OCI-LY1 (cell line): ENCODE measurements around the gene TUBA3D.
"Not testable (repeated sequence)": the region's sequence is repeated elsewhere in the genome, so short reads cannot be mapped to it uniquely, and the experiment has no call there.

Source experiments
- H2AFZ ChIP-seq: fragments of 200-600 bp; sonication (generic), shearing (Covaris generic); 2 replicates; pipeline ENCODE4 v1.6.0; 2014; ENCODE audit warnings: antibody characterized with exemption, mild to moderate bottlenecking, low read length
- H3F3A ChIP-seq: fragments of 200-600 bp; sonication (generic), shearing (Covaris generic); 2 replicates; pipeline ENCODE4 v1.6.0; 2014; ENCODE audit warnings: mild to moderate bottlenecking, antibody characterized with exemption, low read length, moderate library complexity; ENCODE audit not compliant: insufficient read depth
- H3K27ac ChIP-seq: fragments of 200-600 bp; sonication (generic); 2 replicates; pipeline ENCODE4 v1.5.1; 2014; ENCODE audit warnings: low read length, mixed run types, mild to moderate bottlenecking, low read depth; ENCODE audit not compliant: poor library complexity, severe bottlenecking
- H3K27me3 ChIP-seq: fragments of 200-600 bp; sonication (generic); 2 replicates; pipeline ENCODE4 v1.6.0; 2014; ENCODE audit warnings: antibody characterized with exemption, mild to moderate bottlenecking, low read length, moderate library complexity; ENCODE audit not compliant: insufficient read depth
- H3K36me3 ChIP-seq: fragments of 200-600 bp; sonication (generic); 2 replicates; pipeline ENCODE4 v1.6.1; 2014; ENCODE audit warnings: mild to moderate bottlenecking, antibody characterized with exemption, low read length, moderate library complexity, mixed read lengths; ENCODE audit not compliant: insufficient read depth
- H3K4me1 ChIP-seq: fragments of 200-600 bp; sonication (generic); 2 replicates; pipeline ENCODE4 v1.5.1; 2014; ENCODE audit warnings: mild to moderate bottlenecking, low read length, moderate library complexity; ENCODE audit not compliant: insufficient read depth, severe bottlenecking
- H3K4me2 ChIP-seq: fragments of 200-600 bp; sonication (generic), shearing (Covaris generic); 2 replicates; pipeline ENCODE4 v1.6.1; 2014; ENCODE audit warnings: low read length
- H3K4me3 ChIP-seq: fragments of 200-600 bp; sonication (generic); 2 replicates; pipeline ENCODE4 v1.5.1; 2014; ENCODE audit warnings: low read length, low read depth, mild to moderate bottlenecking, mixed read lengths; ENCODE audit not compliant: poor library complexity, severe bottlenecking
- H3K79me2 ChIP-seq: fragments of 200-600 bp; shearing (Covaris generic); 2 replicates; pipeline ENCODE4 v1.6.1; 2016; ENCODE audit warnings: mixed run types, low read length, mixed read lengths; ENCODE audit not compliant: insufficient read depth
- H3K9ac ChIP-seq: fragments of 200-600 bp; sonication (generic), shearing (Covaris generic); 2 replicates; pipeline ENCODE4 v1.6.1; 2014; ENCODE audit warnings: mild to moderate bottlenecking, low read length, mixed read lengths
- H3K9me2 ChIP-seq: fragments of 200-600 bp; sonication (generic), shearing (Covaris generic); 2 replicates; pipeline ENCODE4 v1.6.1; 2014; ENCODE audit warnings: low read depth, mild to moderate bottlenecking, low read length, mixed read lengths
- H3K9me3 ChIP-seq: fragments of 200-600 bp; shearing (Covaris generic); 2 replicates; pipeline ENCODE4 v1.6.1; 2014; ENCODE audit warnings: low read length, mixed read lengths
- H4K20me1 ChIP-seq: fragments of 200-600 bp; sonication (generic), shearing (Covaris generic); 2 replicates; pipeline ENCODE4 v1.6.0; 2016; ENCODE audit warnings: mild to moderate bottlenecking, low read length; ENCODE audit not compliant: insufficient read depth
- CTCF ChIP-seq: fragments of 200-600 bp; sonication (generic), shearing (Covaris generic); IDR thresholded peaks from 2 replicates; pipeline ENCODE4 v1.5.1; 2017; ENCODE audit warnings: mild to moderate bottlenecking, antibody characterized with exemption, low read length, moderate library complexity, mixed read lengths

Gene TUBA3D

GRCh38 chr2:131445515-131445797, 30.5 kb upstream of the TUBA3D start:
- H3K4me3 ChIP-seq, H3K27ac ChIP-seq, H2AFZ ChIP-seq, H3K9ac ChIP-seq, H3F3A ChIP-seq, H3K79me2 ChIP-seq, H3K27me3 ChIP-seq, H3K4me2 ChIP-seq, H3K4me1 ChIP-seq, H3K9me3 ChIP-seq, H3K9me2 ChIP-seq, H3K36me3 ChIP-seq, H4K20me1 ChIP-seq: not testable (repeated sequence)

GRCh38 chr2:131445896-131446295, 30.0 kb upstream of the TUBA3D start:
- H3K79me2 ChIP-seq: no peaks in the 10 kb centered on the region

GRCh38 chr2:131447981-131448380, 27.9 kb upstream of the TUBA3D start:
- not testable (repeated sequence) for H3K27ac ChIP-seq, H3F3A ChIP-seq, H3K4me3 ChIP-seq, H3K4me2 ChIP-seq, H3K27me3 ChIP-seq, H4K20me1 ChIP-seq, H3K9me3 ChIP-seq, H3K36me3 ChIP-seq, H3K79me2 ChIP-seq, H3K4me1 ChIP-seq, H3K9me2 ChIP-seq, H3K9ac ChIP-seq, H2AFZ ChIP-seq

More at GRCh38 chr2:131445896-131446295, 30.0 kb upstream of the TUBA3D start:
- Histone ChIP-seq H3K27me3 (no peaks in the 10 kb centered on the region), H4K20me1 (no peaks in the 10 kb centered on the region), H3K4me2 (no peak overlapping the region), H3F3A (no peaks in the 10 kb centered on the region), H3K4me3 (no peak overlapping the region), H3K4me1 (no peaks in the 10 kb centered on the region), H3K27ac (no peak overlapping the region), H3K36me3 (no peaks in the 10 kb centered on the region), H3K9ac (no peak overlapping the region), H3K9me3 (no peaks in the 10 kb centered on the region), H2AFZ (no peak overlapping the region), H3K9me2 (no peaks in the 10 kb centered on the region)
- TF ChIP-seq CTCF: no peak

DNA sequence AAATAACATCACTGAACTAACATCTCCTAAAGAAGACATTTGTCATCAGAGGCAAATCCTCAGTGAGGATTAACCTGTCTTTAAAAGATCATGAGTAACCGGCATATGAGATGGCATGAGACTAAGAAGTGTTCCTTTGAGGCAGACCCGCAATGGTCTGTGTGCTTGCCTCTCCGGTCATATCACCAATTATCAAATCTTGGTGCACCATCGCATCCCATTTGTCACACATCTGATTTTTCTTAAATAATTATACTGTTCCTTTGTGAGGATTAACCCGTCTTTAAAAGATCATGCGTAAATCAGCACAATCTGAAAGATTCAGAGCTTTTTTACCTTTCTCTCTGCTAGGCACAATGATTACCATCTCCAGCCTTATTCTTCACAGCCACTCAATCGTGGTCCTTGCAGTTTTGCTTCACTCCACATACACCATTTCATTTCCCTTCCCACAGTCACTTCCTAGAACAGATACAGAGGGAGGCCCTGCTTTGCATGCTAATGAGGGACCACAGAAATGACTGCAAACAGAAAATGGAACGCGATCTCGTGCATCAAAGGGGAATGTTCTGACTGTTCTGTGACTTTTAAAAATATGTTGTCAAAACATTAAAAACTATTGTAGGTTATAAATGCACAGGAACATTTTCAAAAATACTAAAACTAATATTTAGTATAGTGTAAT, 24.5 kb upstream of the TUBA3D start:
- H3K4me3 ChIP-seq, H2AFZ ChIP-seq, H3K9ac ChIP-seq, H3K79me2 ChIP-seq, H3K9me2 ChIP-seq, H3K9me3 ChIP-seq, H3K36me3 ChIP-seq, H3K27ac ChIP-seq, H4K20me1 ChIP-seq, H3K27me3 ChIP-seq, H3K4me1 ChIP-seq, H3K4me2 ChIP-seq, H3F3A ChIP-seq: not testable (repeated sequence)

DNA sequence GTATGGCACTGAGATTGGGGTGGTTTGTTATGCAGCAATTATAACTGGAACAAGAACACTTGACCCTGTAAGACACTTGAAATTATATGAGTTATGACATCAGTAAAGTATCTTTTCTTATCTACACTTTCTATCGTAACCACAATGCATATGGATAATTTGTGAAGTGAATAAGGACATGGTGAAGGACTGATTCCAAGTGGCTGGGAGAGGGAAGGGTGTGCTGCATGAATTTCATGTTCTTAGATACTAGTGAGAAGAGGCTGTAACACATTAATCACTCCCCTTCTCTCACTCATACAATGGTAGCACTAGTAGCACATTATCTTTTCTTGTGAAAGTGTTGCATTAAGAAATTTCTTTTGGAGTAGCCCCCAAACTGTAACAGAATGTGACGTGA, 21.0 kb upstream of the TUBA3D start:
- H3K9me3 ChIP-seq, H3K27me3 ChIP-seq, H3K79me2 ChIP-seq, H3K9me2 ChIP-seq, H3K27ac ChIP-seq, H3K4me1 ChIP-seq, H3K4me3 ChIP-seq, H3F3A ChIP-seq, H4K20me1 ChIP-seq, H3K4me2 ChIP-seq, H3K9ac ChIP-seq, H3K36me3 ChIP-seq, H2AFZ ChIP-seq: not testable (repeated sequence)

DNA sequence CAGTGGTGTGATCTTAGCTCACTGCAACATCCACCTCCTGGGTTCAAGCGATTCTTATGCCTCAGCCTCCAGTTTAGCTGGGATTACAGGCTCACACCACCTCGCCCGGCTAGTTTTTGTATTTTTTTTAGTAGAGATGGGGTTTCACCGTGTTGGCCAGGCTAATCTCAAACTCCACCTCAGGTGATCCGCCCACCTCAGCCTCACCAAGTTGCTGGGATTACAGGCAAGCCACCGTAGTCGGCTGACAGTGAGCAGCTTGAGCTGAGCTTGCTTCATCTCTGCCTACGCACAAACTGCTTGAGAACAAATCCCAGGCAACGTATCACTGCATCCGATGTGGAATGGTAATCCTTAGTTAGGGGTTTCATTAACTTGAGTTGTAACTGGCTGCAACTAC, 8.2 kb upstream of the TUBA3D start:
- not testable (repeated sequence) for H3F3A ChIP-seq, H3K9ac ChIP-seq, H3K27me3 ChIP-seq, H3K4me3 ChIP-seq, H4K20me1 ChIP-seq, H3K9me3 ChIP-seq, H3K27ac ChIP-seq, H3K36me3 ChIP-seq, H3K4me2 ChIP-seq, H3K9me2 ChIP-seq, H3K79me2 ChIP-seq, H2AFZ ChIP-seq, H3K4me1 ChIP-seq

DNA sequence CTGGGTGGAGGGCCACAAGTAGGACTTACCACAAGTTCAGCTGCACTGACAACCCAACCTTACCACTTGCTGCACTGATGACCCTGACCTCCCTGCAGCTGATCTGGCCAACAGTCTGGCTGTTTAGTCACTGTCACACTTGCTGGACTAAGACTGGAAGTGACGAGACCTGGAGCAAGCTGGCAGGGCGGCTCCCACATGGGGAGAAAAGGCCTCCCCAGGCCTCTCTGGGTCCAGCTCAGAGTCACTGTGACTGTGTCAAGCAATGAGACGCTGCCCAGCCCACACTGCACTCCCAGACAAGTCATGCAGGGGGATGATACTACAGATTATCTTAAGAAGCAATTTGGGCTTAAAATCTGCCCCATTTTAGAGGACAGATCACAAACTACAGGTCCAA, 5.0 kb upstream of the TUBA3D start:
- not testable (repeated sequence) for H3K4me2 ChIP-seq, H4K20me1 ChIP-seq

More for the DNA sequence above, 5.0 kb upstream of the TUBA3D start:
- not testable (repeated sequence) for H3K79me2 ChIP-seq, H3K4me3 ChIP-seq, H3K9me2 ChIP-seq, H3K9ac ChIP-seq, H3K36me3 ChIP-seq, H2AFZ ChIP-seq, H3F3A ChIP-seq, H3K4me1 ChIP-seq, H3K27ac ChIP-seq, H3K9me3 ChIP-seq, H3K27me3 ChIP-seq
